Suprapubic skin (tissue), 4 donors: Measurements from ENCODE around the gene HGF.

ENCODE experiments used
- EP300 ChIP-seq: sonication (generic); formaldehyde crosslinking; IDR thresholded peaks from one replicate; pipeline ENCODE4 v1.6.1; 2017; ENCODE audit warnings: antibody characterized with exemption
- POLR2A ChIP-seq, 2 donors: fragments of 450-650 bp; IDR thresholded peaks; one replicate each; pipeline ENCODE4 v1.6.1; 2017; ENCODE audit warnings: antibody characterized with exemption in 2 of 2, mild to moderate bottlenecking in 2 of 2, moderate library complexity in 2 of 2
- POLR2AphosphoS5 ChIP-seq, 3 donors: sonication (generic); formaldehyde crosslinking; IDR thresholded peaks; one replicate each; pipeline ENCODE4 v1.6.1; 2017; ENCODE audit warnings: antibody characterized with exemption in 3 of 3
- TF ChIP-seq, protein P1 (sequence below), 2 donors: fragments of 200-600 bp in 1 of 2; fragments of 450-650 bp in 1 of 2; sonication (generic) in 1 of 2; IDR thresholded peaks; one replicate each; pipeline ENCODE4 v1.5.1; 2016 to 2019; ENCODE audit warnings: antibody characterized with exemption in 2 of 2, mild to moderate bottlenecking in 1 of 2, moderate library complexity in 1 of 2

DNA sequence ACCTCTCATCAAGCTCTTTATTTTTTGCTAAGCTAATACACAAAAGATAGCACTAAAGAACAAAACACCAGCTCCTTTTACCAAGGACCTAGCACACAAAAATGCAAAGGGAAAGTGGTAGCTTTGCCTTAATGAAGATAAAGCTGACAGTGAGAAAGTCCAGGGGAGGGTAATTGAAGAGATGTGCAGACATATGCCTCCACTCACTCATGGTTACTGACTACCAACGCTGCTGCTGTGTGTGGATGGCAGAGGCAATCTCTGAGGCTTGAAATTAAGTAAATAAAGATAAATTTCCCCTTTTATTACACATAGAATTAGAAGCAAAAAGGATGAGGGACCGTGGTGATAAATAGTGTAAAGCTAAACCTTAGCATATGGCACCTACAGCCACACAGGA is 87.0 kb downstream of the HGF start:
- TF ChIP-seq, protein P1, sequence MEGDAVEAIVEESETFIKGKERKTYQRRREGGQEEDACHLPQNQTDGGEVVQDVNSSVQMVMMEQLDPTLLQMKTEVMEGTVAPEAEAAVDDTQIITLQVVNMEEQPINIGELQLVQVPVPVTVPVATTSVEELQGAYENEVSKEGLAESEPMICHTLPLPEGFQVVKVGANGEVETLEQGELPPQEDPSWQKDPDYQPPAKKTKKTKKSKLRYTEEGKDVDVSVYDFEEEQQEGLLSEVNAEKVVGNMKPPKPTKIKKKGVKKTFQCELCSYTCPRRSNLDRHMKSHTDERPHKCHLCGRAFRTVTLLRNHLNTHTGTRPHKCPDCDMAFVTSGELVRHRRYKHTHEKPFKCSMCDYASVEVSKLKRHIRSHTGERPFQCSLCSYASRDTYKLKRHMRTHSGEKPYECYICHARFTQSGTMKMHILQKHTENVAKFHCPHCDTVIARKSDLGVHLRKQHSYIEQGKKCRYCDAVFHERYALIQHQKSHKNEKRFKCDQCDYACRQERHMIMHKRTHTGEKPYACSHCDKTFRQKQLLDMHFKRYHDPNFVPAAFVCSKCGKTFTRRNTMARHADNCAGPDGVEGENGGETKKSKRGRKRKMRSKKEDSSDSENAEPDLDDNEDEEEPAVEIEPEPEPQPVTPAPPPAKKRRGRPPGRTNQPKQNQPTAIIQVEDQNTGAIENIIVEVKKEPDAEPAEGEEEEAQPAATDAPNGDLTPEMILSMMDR (IDR thresholded peaks at IDR 0.05) = no peak
- TF ChIP-seq POLR2A (IDR thresholded peaks at IDR 0.05) (no peak), POLR2AphosphoS5 (IDR thresholded peaks at IDR 0.05) (no peak), EP300 (no peak)
